ENCODE measurements around the gene ALAS1.

GRCh38 chr3:52218937-52219650 is 21.1 kb downstream of the ALAS1 start:
- TF ChIP-seq POLR2AphosphoS5 (IDR thresholded peaks at IDR 0.05; ENCODE audit: low read depth, low read length), result no peak
- no peak for TF ChIP-seq CTCF (IDR thresholded peaks at IDR 0.05)
- no peak for TF ChIP-seq TCF7L2 (IDR thresholded peaks at IDR 0.05; ENCODE audit: low read depth, low read length)
- TF ChIP-seq SIN3A (IDR thresholded peaks at IDR 0.05; ENCODE audit: borderline replicate concordance, insufficient read depth, low read depth, low read length), result no peak
- TF ChIP-seq REST (IDR thresholded peaks at IDR 0.05; ENCODE audit: insufficient read depth in 1 of 2, low read depth in 2 of 2, low read length in 1 of 2), result no peak
